ENCODE results near the gene C17orf100.

Gene C17orf100

DNA sequence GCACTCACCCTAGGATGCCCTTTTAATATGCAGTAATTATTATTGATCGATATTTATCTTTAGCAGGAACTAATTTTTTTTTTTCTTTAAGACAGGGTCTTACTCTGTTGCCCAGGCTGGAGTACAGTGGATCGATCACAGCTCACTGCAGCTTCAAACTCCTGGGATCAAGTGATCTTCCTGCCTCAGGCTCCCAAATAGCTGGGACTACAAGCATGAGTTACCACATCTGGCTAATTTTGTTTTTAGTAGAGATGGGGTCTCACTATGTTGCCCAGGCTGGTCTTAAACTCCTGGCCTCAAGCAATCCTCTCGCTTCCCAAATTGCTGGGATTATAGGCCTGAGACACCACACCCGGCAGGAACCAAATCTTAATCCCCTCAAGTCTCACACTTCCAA lies 40.3 kb upstream of the C17orf100 start:
- Histone ChIP-seq H2AFZ (ENCODE audit: low read depth, low read length, severe bottlenecking) (no peak overlapping the region), H4K20me1 (ENCODE audit: low read depth, low read length) (no peaks in the 10 kb centered on the region), H3K27ac (ENCODE audit: low read depth, low read length) (no peak overlapping the region), H3K9me2 (replicated peaks; ENCODE audit: insufficient read depth, low read length) (no peaks in the 10 kb centered on the region), H3K4me2 (ENCODE audit: low read depth, low read length, poor library complexity, severe bottlenecking) (no peak overlapping the region), H3K79me2 (ENCODE audit: insufficient read depth, low read length) (0 out of 2 replicates have a peak, but pooled peaks cover 3% of the 10 kb centered on the region), H3K9me3 (ENCODE audit: insufficient read depth, low read length) (no peaks in the 10 kb centered on the region), H3F3A (ENCODE audit: insufficient read depth) (no peaks in the 10 kb centered on the region), H3K27me3 (ENCODE audit: low read length) (no peaks in the 10 kb centered on the region), H3K9ac (ENCODE audit: low read length) (no peak overlapping the region), H3K36me3 (ENCODE audit: low read length) (peaks cover 9% of the 10 kb centered on the region; the same call in 1 of the 2 replicates), H3K4me3 (ENCODE audit: insufficient read depth, low read length, poor library complexity, severe bottlenecking) (no peak overlapping the region)
- TF ChIP-seq, protein P1, sequence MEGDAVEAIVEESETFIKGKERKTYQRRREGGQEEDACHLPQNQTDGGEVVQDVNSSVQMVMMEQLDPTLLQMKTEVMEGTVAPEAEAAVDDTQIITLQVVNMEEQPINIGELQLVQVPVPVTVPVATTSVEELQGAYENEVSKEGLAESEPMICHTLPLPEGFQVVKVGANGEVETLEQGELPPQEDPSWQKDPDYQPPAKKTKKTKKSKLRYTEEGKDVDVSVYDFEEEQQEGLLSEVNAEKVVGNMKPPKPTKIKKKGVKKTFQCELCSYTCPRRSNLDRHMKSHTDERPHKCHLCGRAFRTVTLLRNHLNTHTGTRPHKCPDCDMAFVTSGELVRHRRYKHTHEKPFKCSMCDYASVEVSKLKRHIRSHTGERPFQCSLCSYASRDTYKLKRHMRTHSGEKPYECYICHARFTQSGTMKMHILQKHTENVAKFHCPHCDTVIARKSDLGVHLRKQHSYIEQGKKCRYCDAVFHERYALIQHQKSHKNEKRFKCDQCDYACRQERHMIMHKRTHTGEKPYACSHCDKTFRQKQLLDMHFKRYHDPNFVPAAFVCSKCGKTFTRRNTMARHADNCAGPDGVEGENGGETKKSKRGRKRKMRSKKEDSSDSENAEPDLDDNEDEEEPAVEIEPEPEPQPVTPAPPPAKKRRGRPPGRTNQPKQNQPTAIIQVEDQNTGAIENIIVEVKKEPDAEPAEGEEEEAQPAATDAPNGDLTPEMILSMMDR (IDR thresholded peaks at IDR 0.05; ENCODE audit: insufficient read depth, low read length, poor library complexity, severe bottlenecking) = no peak
- TF ChIP-seq EZH2phosphoT487 (conservative IDR thresholded peaks at IDR 0.05; ENCODE audit: low read length) = no peak

GRCh38 chr17:6623941-6624340 lies 27.6 kb upstream of the C17orf100 start:
- Histone ChIP-seq H2AFZ (ENCODE audit: low read depth, low read length, severe bottlenecking) (no peak overlapping the region), H3K36me3 (ENCODE audit: low read length) (no peaks in the 10 kb centered on the region; the same call in 1 of the 2 replicates), H3K27me3 (ENCODE audit: low read length) (no peaks in the 10 kb centered on the region), H3K4me3 (ENCODE audit: insufficient read depth, low read length, poor library complexity, severe bottlenecking) (no peak overlapping the region), H3F3A (ENCODE audit: insufficient read depth) (no peaks in the 10 kb centered on the region), H3K4me2 (ENCODE audit: low read depth, low read length, poor library complexity, severe bottlenecking) (no peak overlapping the region), H3K27ac (ENCODE audit: low read depth, low read length) (no peak overlapping the region), H3K9me2 (replicated peaks; ENCODE audit: insufficient read depth, low read length) (no peaks in the 10 kb centered on the region), H3K9me3 (ENCODE audit: insufficient read depth, low read length) (no peaks in the 10 kb centered on the region), H3K79me2 (ENCODE audit: insufficient read depth, low read length) (no peaks in the 10 kb centered on the region), H3K9ac (ENCODE audit: low read length) (no peak overlapping the region), H4K20me1 (ENCODE audit: low read depth, low read length) (no peaks in the 10 kb centered on the region)
- no peak for TF ChIP-seq EZH2phosphoT487 (conservative IDR thresholded peaks at IDR 0.05; ENCODE audit: low read length)
- TF ChIP-seq, protein P1 (IDR thresholded peaks at IDR 0.05; ENCODE audit: insufficient read depth, low read length, poor library complexity, severe bottlenecking) = no peak

DNA sequence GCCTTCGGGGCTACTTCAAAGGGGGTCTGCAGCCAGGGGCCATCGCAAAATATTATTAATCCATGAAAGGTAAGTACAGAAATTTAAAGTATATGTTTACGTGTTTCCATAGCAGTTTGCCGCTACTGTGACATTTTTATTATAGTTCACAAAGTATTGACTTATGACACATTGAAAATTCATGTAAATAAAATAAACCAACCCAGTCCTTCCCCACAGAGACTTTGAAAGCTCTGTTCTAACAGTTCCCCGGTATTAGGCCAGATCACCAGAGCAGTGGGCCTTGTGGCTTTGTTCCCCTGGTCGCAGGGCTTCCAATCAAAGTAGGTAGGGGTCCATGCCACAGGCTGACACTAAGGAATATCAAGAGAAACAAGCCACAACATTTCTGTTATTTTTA lies 24.9 kb upstream of the C17orf100 start:
- Histone ChIP-seq H3K27me3 (ENCODE audit: low read length) (no peaks in the 10 kb centered on the region), H3K36me3 (ENCODE audit: low read length) (no peaks in the 10 kb centered on the region), H3K4me2 (ENCODE audit: low read depth, low read length, poor library complexity, severe bottlenecking) (no peak overlapping the region), H3F3A (ENCODE audit: insufficient read depth) (no peaks in the 10 kb centered on the region), H3K9me3 (ENCODE audit: insufficient read depth, low read length) (no peaks in the 10 kb centered on the region), H3K79me2 (ENCODE audit: insufficient read depth, low read length) (no peaks in the 10 kb centered on the region), H3K9me2 (replicated peaks; ENCODE audit: insufficient read depth, low read length) (no peaks in the 10 kb centered on the region), H2AFZ (ENCODE audit: low read depth, low read length, severe bottlenecking) (no peak overlapping the region), H3K27ac (ENCODE audit: low read depth, low read length) (no peak overlapping the region), H3K9ac (ENCODE audit: low read length) (no peak overlapping the region), H4K20me1 (ENCODE audit: low read depth, low read length) (no peaks in the 10 kb centered on the region), H3K4me3 (ENCODE audit: insufficient read depth, low read length, poor library complexity, severe bottlenecking) (no peak overlapping the region)
- no peak for TF ChIP-seq EZH2phosphoT487 (conservative IDR thresholded peaks at IDR 0.05; ENCODE audit: low read length)
- TF ChIP-seq, protein P1 (IDR thresholded peaks at IDR 0.05; ENCODE audit: insufficient read depth, low read length, poor library complexity, severe bottlenecking) = no peak
